ENCODE results near the gene TNFRSF9.
"Not testable (repeated sequence)": the region's sequence is repeated elsewhere in the genome, so short reads cannot be mapped to it uniquely, and the experiment has no call there.

The TNFRSF9 gene

GRCh38 chr1:7961216-7962013, 20.8 kb upstream of the TNFRSF9 start, which contains the start of gene PARK7:
TSS of gene PARK7 (plus strand) at chr1:7961711. CDS start at chr1:7962786, 1,075 bp downstream.
- DNase-seq (ENCODE audit: insufficient read length, low spot score) (peak; percentile 86), FAIRE-seq (peak; percentile 89)

- no peak for FAIRE-seq
- DNase-seq (ENCODE audit: insufficient read length, low spot score): no peak
Measured at GRCh38 chr1:7960867-7961215, 20.2 kb upstream of the TNFRSF9 start.

- no peak for FAIRE-seq
Measured at GRCh38 chr1:7960165-7960564, 19.5 kb upstream of the TNFRSF9 start.

GRCh38 chr1:7956218-7957032, 15.8 kb upstream of the TNFRSF9 start:
- DNase-seq (ENCODE audit: insufficient read length, low spot score) (no peak), FAIRE-seq (no peak)

More at GRCh38 chr1:7960165-7960564, 19.5 kb upstream of the TNFRSF9 start:
- no peak for DNase-seq (ENCODE audit: insufficient read length, low spot score)

- FAIRE-seq: no peak
- no peak for DNase-seq (ENCODE audit: insufficient read length, low spot score)
Measured at GRCh38 chr1:7954683-7955082, 14.0 kb upstream of the TNFRSF9 start.

- FAIRE-seq (peak; percentile 97), DNase-seq (ENCODE audit: insufficient read length, low spot score) (peak; percentile 94)
Measured at GRCh38 chr1:7953850-7954609, 13.4 kb upstream of the TNFRSF9 start.

- not testable (repeated sequence) for FAIRE-seq; DNase-seq (ENCODE audit: insufficient read length, low spot score)
Measured at GRCh38 chr1:7952791-7953190, 12.2 kb upstream of the TNFRSF9 start.

GRCh38 chr1:7948960-7949359, 8.3 kb upstream of the TNFRSF9 start:
- DNase-seq (ENCODE audit: insufficient read length, low spot score): no peak
- FAIRE-seq: no peak

- DNase-seq (ENCODE audit: insufficient read length, low spot score) (no peak), FAIRE-seq (no peak)
Measured at GRCh38 chr1:7943251-7943650, 2.6 kb upstream of the TNFRSF9 start.

- DNase-seq (ENCODE audit: insufficient read length, low spot score): peak; percentile 28
- FAIRE-seq: no peak
Measured at GRCh38 chr1:7942214-7942921, 1.7 kb upstream of the TNFRSF9 start.

GRCh38 chr1:7941437-7941793, 776 bp upstream of the TNFRSF9 start:
- FAIRE-seq (no peak), DNase-seq (ENCODE audit: insufficient read length, low spot score) (no peak)

- no peak for DNase-seq (ENCODE audit: insufficient read length, low spot score)
- no peak for FAIRE-seq
Measured at GRCh38 chr1:7940034-7940433, 605 bp downstream of the TNFRSF9 start.

- DNase-seq (ENCODE audit: insufficient read length, low spot score) (no peak), FAIRE-seq (no peak)
Measured at GRCh38 chr1:7938070-7938469, 2.6 kb downstream of the TNFRSF9 start.

GRCh38 chr1:7932524-7933138, 8.0 kb downstream of the TNFRSF9 start:
- no peak for DNase-seq (ENCODE audit: insufficient read length, low spot score)
- no peak for FAIRE-seq

- no peak for FAIRE-seq
- DNase-seq (ENCODE audit: insufficient read length, low spot score): no peak
Measured at GRCh38 chr1:7931446-7931812, 9.2 kb downstream of the TNFRSF9 start.

- DNase-seq (ENCODE audit: insufficient read length, low spot score) (no peak), FAIRE-seq (peak; percentile 39)
Measured at GRCh38 chr1:7930645-7931445, 9.8 kb downstream of the TNFRSF9 start.

GRCh38 chr1:7929637-7930036, 11.0 kb downstream of the TNFRSF9 start:
- no peak for DNase-seq (ENCODE audit: insufficient read length, low spot score)
- FAIRE-seq: no peak

GRCh38 chr1:7928247-7928646, 12.4 kb downstream of the TNFRSF9 start:
- DNase-seq (ENCODE audit: insufficient read length, low spot score): no peak
- FAIRE-seq: no peak

- not testable (repeated sequence) for FAIRE-seq; DNase-seq (ENCODE audit: insufficient read length, low spot score)
Measured at GRCh38 chr1:7927061-7927460, 13.6 kb downstream of the TNFRSF9 start.

Data from GM19239 (cell line).